Central memory CD8-positive, alpha-beta T cell (primary cell): Measurements from ENCODE around the gene CEP95.

ENCODE experiments used
- ATAC-seq: fragments of 150-1000 bp; cut with Tn5 transposase; replicated peaks from 2 replicates; pipeline ENCODE4 v1.10.0; 2022; ENCODE audit warnings: mild to moderate bottlenecking, moderate FRiP score, moderate number of reproducible peaks; ENCODE audit not compliant: poor library complexity, severe bottlenecking; ENCODE audit errors: extremely low read depth
- DNase-seq, 2 donors: peaks; one replicate each; pipeline ENCODE4 v3.0.0; 2021; ENCODE audit warnings: low spot score in 2 of 2
- H3K27ac Mint-ChIP-seq: one replicate; pipeline ENCODE4 v1.8.0; 2022; ENCODE audit warnings: low read depth, mild to moderate bottlenecking, moderate library complexity, mixed read lengths
- H3K27me3 Mint-ChIP-seq: one replicate; pipeline ENCODE4 v1.8.0; 2022; ENCODE audit warnings: mixed read lengths
- H3K36me3 Mint-ChIP-seq: one replicate; pipeline ENCODE4 v1.8.0; 2022; ENCODE audit warnings: mild to moderate bottlenecking, moderate library complexity, mixed read lengths; ENCODE audit not compliant: insufficient read depth
- H3K4me1 Mint-ChIP-seq: one replicate; pipeline ENCODE4 v1.8.0; 2022; ENCODE audit warnings: mixed read lengths
- H3K4me3 Mint-ChIP-seq: one replicate; pipeline ENCODE4 v1.8.0; 2022; ENCODE audit warnings: mild to moderate bottlenecking, moderate library complexity, mixed read lengths
- H3K9me3 Mint-ChIP-seq: one replicate; pipeline ENCODE4 v1.8.0; 2022; ENCODE audit warnings: mixed read lengths

Gene CEP95

DNA sequence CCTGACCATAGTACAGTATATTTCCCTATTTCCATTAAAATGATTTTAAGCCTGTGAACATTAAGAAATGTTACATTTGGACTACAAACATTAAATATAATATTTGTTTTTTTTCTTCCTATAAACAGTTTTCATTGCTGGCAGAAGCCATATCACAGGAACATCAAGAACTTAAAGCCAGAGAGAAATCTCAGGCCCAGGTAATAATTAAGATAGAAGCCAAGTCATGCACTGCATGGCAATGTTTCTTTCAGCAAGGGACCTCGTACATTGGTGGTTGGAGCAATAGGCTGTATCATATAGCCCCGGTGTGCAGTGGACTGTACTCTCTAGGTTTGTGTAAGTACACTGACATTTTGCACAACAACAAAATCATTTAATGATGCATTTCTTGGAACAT is 30.1 kb downstream of the CEP95 start:
- H3K4me3 Mint-ChIP-seq = no peak overlapping the region
- no peaks in the 10 kb centered on the region for H3K9me3 Mint-ChIP-seq
- H3K27ac Mint-ChIP-seq = no peak overlapping the region
- H3K27me3 Mint-ChIP-seq = no peaks in the 10 kb centered on the region
- no peak for DNase-seq
- H3K4me1 Mint-ChIP-seq = peaks cover 8% of the 10 kb centered on the region
- H3K36me3 Mint-ChIP-seq = peaks cover 51% of the 10 kb centered on the region
- ATAC-seq = no peak

DNA sequence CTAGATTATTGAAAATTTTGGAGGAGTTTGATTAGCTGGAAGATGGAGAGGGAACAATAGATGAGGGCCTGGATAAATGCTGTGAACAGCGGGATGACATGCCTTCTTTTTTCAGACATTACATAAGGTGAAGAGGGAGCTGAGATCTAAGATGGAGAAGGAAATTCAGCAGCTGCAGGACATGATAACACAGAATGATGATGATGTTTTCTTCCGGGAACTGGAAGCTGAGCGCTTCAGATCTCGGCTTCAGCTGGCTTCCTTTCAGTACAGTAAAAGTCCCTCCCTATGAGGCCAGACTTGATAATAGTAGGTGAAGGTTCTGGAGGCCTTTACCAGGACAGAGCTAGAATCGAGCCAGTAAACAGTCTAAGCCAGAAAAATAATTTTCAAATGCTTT is 30.7 kb downstream of the CEP95 start:
- no peak for DNase-seq
- Mint-ChIP-seq H3K27me3 (no peaks in the 10 kb centered on the region), H3K4me3 (no peak overlapping the region), H3K27ac (no peak overlapping the region), H3K4me1 (peaks cover 8% of the 10 kb centered on the region), H3K9me3 (no peaks in the 10 kb centered on the region), H3K36me3 (peaks cover 46% of the 10 kb centered on the region)
- no peak for ATAC-seq

DNA sequence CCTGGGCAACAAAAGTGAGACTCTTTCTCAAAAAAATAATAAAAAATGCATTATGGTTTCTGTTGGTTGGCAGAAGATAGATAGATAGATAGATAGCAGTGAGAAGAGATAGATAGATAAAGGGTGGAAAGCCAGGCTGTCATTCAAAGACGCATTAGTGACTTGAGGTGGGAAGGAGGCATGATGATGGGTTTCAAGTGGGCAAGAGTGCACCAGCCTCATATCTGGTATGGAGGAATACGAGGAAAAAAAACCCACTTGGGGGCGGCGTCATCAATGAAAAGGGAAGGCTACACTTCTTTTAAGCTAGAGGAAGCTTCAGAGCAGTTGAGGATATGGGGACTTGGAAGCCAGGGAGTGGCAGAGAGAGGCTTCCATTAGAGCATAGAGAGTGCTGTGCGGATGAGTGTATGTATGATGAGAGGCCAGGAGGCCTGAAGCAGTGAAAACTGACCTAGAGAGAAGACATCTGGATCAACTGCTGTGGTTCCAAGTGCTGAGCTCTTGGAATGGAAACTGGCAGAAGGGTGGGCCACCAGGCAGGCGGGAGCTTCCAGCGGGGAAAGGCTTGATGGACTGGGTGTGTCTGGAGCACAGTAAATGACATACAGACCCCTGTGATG is 31.8 kb downstream of the CEP95 start:
- Mint-ChIP-seq H3K4me3 (no peak overlapping the region), H3K27ac (peak overlapping the region; percentile 77), H3K9me3 (no peaks in the 10 kb centered on the region), H3K27me3 (no peaks in the 10 kb centered on the region), H3K4me1 (peaks cover 8% of the 10 kb centered on the region), H3K36me3 (peaks cover 42% of the 10 kb centered on the region)
- no peak for ATAC-seq
- no peak for DNase-seq

DNA sequence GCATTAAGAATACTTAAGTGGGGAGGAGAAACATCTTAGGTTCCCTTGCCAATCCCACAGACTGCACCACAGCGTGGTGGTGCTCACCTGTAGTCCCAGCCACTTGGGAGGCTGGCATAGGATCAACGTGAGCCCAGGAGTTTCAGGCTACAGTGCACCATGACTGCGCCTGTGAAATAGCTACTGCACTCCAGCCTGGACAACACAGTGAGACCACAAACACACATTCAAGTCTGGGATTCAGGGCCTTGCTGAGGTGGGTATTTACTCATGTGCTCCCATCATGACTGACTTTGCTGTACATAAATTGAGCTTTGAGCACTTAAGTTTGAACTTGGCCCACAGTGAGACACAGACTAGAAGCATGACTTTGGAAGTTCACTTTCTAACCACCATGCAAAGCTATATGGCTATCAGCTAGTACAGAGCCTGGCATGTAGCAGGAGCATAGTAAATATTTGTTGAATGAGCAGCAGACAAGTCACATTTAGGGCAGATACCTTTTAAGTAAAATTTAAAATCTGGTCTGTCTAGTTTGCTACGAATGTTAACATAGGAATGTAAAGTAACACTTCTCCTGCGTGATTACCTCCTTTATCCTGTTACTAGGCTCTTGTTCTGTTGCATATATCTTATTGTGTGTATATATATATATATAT is 33.5 kb downstream of the CEP95 start:
- DNase-seq (no peak), ATAC-seq (no peak)
- H3K27ac Mint-ChIP-seq = no peak overlapping the region
- peaks cover 45% of the 10 kb centered on the region for H3K36me3 Mint-ChIP-seq
- H3K27me3 Mint-ChIP-seq = no peaks in the 10 kb centered on the region
- no peak overlapping the region for H3K4me3 Mint-ChIP-seq
- H3K4me1 Mint-ChIP-seq = peaks cover 8% of the 10 kb centered on the region
- H3K9me3 Mint-ChIP-seq = no peaks in the 10 kb centered on the region

DNA sequence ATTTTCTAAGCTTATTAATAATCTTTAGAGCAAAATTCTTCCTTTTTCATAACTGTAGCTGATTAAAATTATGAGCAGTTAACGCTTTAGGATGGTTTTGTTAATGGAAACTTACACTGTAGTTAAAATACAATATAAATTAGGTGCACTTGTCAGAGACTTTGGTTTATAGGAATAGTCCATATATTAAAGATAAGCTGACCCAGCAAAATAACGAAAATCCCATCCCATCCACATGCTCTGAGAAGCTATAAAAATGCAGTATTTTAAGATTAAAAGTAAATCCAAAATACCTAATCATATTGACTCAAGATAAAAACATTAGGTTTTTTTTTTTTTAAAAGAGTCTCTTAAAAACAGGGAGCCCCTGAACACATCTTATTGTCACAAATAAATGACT is 38.0 kb downstream of the CEP95 start:
- H3K9me3 Mint-ChIP-seq = no peaks in the 10 kb centered on the region
- H3K4me3 Mint-ChIP-seq = no peak overlapping the region
- no peaks in the 10 kb centered on the region for H3K4me1 Mint-ChIP-seq
- H3K27ac Mint-ChIP-seq = no peak overlapping the region
- DNase-seq (no peak), ATAC-seq (no peak)
- no peaks in the 10 kb centered on the region for H3K27me3 Mint-ChIP-seq
- peaks cover 41% of the 10 kb centered on the region for H3K36me3 Mint-ChIP-seq

DNA sequence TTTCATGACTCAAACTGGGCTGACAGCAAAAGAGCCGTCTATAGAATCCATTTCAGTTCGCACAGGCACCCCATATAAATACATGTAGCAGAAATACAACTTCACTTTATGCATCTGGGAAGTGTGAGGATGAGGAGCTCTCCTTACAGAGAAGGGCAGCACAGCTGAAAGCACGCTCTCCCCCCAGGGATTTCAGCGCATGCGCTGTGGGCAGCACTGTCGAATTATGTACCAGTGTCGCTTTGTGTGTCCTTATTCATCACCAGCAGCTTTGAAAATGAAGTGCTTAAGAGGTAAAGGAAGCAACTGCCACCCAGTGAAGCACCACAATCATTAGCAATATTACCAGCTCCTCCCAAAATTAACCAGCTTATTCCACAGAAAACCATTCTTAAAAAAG is 39.9 kb downstream of the CEP95 start:
- H3K27me3 Mint-ChIP-seq = no peaks in the 10 kb centered on the region
- H3K9me3 Mint-ChIP-seq = no peaks in the 10 kb centered on the region
- no peak for DNase-seq

DNA sequence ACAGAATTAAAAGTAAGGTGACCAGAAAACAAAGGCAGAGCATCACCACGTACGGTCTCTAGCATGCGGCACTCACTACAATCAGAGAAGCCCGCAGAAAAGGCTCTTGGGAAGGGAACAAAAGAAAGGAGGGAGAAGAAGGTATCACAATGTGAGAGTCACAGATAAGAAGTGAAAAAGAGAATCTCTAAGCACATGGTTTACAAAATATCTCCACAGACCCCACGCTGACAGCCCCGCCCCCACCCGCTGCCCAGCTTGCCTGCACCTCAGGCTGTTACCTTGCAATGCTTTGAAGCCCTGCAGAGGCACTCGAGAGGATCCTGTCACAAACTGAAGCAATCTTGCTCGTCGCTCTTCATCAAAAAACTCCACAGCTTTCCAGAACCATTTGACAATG is 40.5 kb downstream of the CEP95 start:
- Mint-ChIP-seq H3K36me3 (peaks cover 55% of the 10 kb centered on the region), H3K4me3 (no peak overlapping the region), H3K4me1 (no peaks in the 10 kb centered on the region), H3K9me3 (no peaks in the 10 kb centered on the region), H3K27me3 (no peaks in the 10 kb centered on the region), H3K27ac (no peak overlapping the region)
- ATAC-seq = no peak
- DNase-seq = no peak

More for the DNA sequence above, 39.9 kb downstream of the CEP95 start:
- peaks cover 56% of the 10 kb centered on the region for H3K36me3 Mint-ChIP-seq
- no peak for ATAC-seq
- H3K27ac Mint-ChIP-seq = no peak overlapping the region
- H3K4me3 Mint-ChIP-seq = no peak overlapping the region
- no peaks in the 10 kb centered on the region for H3K4me1 Mint-ChIP-seq

DNA sequence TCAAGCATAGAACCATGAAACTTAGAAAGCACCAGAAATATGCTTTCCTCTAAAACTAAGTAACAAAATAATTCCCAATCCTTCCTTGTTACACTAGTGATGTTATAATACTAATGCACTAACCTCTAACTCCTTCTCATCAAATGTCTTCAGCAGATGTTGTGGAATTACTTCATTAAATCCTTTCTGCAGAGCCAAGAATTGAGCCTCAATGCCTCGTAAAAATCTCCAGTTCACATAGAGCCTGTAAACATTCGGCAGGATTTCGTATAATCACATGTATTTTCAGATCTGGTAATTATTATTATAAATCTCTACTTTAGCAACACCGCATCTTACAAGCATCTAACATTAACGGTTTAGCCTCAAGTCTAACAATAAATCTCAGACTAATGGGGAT is 44.7 kb downstream of the CEP95 start:
- no peaks in the 10 kb centered on the region for H3K27me3 Mint-ChIP-seq
- no peak for DNase-seq
- H3K9me3 Mint-ChIP-seq = no peaks in the 10 kb centered on the region
- peaks cover 5% of the 10 kb centered on the region for H3K4me1 Mint-ChIP-seq
- no peak overlapping the region for H3K4me3 Mint-ChIP-seq
- no peak for ATAC-seq
- H3K36me3 Mint-ChIP-seq = peaks cover 53% of the 10 kb centered on the region
- peak overlapping the region; percentile 57 for H3K27ac Mint-ChIP-seq

DNA sequence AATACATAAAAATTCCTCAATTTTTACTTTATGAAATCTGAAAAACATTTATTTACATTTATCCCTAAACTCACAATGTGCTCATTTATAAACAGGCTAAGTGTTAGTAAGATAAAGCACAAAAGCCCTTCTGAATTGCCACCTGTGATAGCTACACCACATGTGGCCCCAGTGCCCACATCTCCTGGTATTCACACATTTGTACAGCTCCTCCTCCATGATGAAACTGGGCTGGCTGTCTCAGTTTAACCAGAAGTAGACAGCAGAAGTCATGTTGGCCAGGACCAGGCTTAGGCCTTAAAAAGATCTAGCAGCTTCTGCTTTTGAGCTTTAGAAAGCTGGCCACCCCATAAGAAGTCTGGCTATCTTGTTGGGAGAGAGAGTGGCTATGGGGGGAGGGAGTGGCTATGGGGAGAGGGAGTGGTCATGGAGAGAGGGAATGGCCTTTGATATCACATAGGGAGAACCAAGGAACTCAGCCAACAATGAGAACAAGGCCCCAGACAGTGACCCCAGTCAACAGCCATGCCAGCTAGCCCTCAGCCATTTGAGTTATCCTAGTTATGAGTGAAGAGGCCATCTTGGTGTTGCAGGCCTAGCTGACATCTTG is 47.4 kb downstream of the CEP95 start:
- peaks cover 5% of the 10 kb centered on the region for H3K4me1 Mint-ChIP-seq
- no peak for ATAC-seq
- H3K4me3 Mint-ChIP-seq = no peak overlapping the region
- H3K27me3 Mint-ChIP-seq = no peaks in the 10 kb centered on the region
- peak overlapping the region; percentile 26 for H3K27ac Mint-ChIP-seq
- DNase-seq = no peak
- peaks cover 46% of the 10 kb centered on the region for H3K36me3 Mint-ChIP-seq
- no peaks in the 10 kb centered on the region for H3K9me3 Mint-ChIP-seq

DNA sequence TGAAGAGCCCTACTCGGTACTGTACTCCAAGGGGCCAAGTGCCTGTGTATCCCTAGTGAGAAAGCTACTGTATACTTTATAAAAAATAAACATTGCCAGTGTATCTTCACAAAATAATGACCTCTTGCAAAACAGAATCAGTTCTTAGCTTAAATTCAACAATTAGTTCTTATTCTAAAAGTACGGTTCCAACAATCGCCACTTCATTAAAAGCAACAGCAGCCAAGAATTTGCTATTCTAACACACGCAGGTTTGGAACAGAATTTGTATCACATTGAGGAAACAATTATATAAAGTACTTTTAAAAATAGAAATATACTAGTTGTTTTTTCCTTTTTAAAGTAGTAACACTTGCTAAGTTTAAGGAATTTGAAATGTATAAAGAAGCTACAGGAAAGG is 48.5 kb downstream of the CEP95 start:
- H3K9me3 Mint-ChIP-seq = no peaks in the 10 kb centered on the region
- peaks cover 43% of the 10 kb centered on the region for H3K36me3 Mint-ChIP-seq
- no peak overlapping the region for H3K27ac Mint-ChIP-seq
- H3K4me3 Mint-ChIP-seq = no peak overlapping the region
- no peaks in the 10 kb centered on the region for H3K27me3 Mint-ChIP-seq
- no peak for ATAC-seq
- no peak for DNase-seq
- H3K4me1 Mint-ChIP-seq = peaks cover 5% of the 10 kb centered on the region

DNA sequence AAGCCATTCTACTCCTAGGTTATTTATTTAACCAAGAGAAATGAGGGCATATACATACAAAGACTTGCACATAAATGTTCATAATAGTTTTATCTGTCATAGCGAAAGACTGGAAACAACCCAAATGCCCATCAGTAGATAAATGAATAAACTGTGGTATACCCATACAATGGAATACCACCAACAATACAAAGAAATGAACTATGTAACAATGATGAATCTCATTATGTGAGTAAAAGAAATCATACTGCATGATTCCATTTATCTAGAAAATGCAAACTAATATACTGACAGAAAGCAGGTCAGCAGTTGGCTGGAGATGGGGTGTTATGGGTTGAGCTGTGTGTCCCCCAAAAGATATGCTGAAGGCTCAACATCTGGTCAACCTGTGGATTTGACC is 57.3 kb downstream of the CEP95 start:
- H3K27me3 Mint-ChIP-seq = no peaks in the 10 kb centered on the region
- DNase-seq (no peak), ATAC-seq (no peak)
- H3K4me3 Mint-ChIP-seq = no peak overlapping the region
- peaks cover 38% of the 10 kb centered on the region for H3K36me3 Mint-ChIP-seq
- no peaks in the 10 kb centered on the region for H3K9me3 Mint-ChIP-seq
- H3K4me1 Mint-ChIP-seq = no peaks in the 10 kb centered on the region
- peak overlapping the region; percentile 2 for H3K27ac Mint-ChIP-seq

DNA sequence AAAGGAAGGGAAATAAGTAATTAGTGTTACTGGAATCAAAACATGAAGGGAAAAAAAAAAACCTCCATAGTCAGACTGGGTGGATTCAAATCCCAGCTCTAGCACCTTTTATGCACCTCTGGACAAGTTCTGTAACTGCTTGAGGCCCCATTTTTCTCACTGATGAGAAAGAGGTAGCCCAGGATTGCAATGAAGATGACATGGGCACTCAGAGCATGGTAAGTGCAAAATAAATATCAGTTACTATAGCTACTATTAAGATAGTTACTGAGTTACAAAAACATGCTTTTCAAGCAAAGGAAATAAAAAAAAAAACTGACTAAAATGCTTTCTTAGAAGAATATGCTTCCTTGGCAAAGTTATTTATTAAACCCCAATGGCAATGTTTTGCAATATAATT is 58.8 kb downstream of the CEP95 start:
- peaks cover 32% of the 10 kb centered on the region for H3K36me3 Mint-ChIP-seq
- H3K27ac Mint-ChIP-seq = peak overlapping the region; percentile 44
- H3K27me3 Mint-ChIP-seq = no peaks in the 10 kb centered on the region
- DNase-seq (no peak), ATAC-seq (no peak)
- no peak overlapping the region for H3K4me3 Mint-ChIP-seq
- no peaks in the 10 kb centered on the region for H3K4me1 Mint-ChIP-seq
- no peaks in the 10 kb centered on the region for H3K9me3 Mint-ChIP-seq

DNA sequence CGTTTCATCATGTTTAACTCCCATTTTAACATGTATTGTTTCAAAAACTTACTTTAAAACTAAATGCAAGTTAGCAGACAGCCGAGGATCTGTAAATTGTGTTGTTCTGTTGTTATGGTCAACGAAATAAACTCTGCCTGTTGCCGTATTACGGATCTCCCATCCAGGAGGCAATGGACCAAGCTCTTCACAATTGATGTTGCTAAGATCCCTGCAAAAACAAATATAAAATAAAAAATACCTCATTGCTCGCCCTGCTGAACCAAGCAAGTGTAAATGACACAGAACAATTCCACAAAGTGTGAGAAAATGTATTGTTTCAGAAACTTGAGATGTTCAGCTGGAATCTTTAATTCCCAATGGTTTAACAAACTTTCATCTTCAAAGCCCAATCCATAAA is 65.0 kb downstream of the CEP95 start:
- Mint-ChIP-seq H3K4me1 (peaks cover 11% of the 10 kb centered on the region), H3K9me3 (no peaks in the 10 kb centered on the region), H3K36me3 (peaks cover 24% of the 10 kb centered on the region), H3K4me3 (no peak overlapping the region), H3K27ac (no peak overlapping the region), H3K27me3 (no peaks in the 10 kb centered on the region)
- no peak for DNase-seq
- no peak for ATAC-seq
